ENCODE results near the gene GALK1.

Gene GALK1

DNA sequence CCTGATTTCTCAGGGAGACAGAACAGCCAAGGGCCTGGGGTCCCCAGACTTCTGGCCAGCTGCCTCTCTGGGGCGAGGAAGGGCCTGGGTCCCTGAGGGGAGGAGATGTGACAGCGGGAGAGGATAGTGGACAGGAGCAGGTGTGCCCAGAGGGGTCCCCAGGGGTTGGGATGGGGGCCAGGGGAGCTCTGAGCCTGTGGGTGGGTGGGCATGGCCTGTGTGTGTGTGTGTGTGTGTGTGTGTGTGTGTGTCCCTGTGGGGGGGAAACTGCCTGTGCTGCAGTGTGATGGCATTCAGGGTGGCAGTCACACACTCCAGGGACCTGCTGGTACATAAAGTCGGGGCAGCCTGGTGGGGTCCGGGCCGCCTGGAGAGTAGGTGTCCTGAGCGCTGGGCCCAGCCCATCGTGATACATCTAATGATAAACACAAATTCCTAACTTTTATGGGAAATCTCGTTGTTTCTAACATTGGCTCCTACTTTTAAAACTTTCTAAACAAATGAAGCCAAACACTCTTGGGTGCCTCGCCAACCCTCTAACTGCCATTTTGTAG, 42.4 kb downstream of the GALK1 start:
- DNase-seq: no peak

DNA sequence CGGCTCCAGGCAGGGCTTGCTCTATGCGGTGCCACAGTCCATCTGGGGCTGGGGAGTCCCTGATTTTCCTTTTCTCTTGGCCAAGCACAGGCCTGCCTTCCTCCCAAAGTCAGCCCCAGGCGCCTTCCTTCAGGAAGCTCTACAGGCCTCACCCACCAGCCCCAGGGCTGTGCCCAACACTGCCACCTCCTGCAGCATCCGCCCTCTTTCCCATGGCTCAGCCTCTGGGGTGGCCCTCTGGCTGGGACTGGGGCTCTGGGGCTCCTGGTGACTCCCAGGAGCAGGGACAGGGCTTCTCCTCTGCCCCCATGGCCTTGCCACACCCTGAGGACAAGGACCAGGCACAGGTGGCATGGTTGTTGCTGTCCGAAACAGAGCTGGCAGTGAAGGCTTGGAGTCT, 42.9 kb downstream of the GALK1 start:
- DNase-seq: no peak

DNA sequence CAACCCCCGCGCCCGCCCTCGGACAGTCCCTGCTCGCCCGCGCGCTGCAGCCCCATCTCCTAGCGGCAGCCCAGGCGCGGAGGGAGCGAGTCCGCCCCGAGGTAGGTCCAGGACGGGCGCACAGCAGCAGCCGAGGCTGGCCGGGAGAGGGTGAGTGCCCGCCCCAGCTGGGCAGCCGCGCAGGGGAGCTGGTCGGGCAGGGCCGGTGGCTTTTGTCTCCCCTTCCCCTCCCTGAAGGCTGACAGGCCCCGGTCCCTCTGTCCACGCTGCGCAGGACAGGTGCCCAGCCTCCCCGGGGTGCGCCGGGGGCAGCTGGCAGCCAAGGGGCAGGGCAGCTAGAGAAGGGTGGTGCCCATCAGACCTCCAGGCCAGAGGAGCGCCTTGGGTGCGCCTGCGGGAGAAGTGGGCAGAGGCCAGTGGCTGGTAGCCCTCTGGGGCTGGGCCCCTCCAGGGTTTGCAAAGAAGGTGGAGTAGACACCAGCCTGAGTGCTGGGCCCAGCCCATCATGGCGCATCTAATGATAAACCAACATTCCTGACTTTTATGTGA, 43.5 kb downstream of the GALK1 start:
- no peak for DNase-seq

DNA sequence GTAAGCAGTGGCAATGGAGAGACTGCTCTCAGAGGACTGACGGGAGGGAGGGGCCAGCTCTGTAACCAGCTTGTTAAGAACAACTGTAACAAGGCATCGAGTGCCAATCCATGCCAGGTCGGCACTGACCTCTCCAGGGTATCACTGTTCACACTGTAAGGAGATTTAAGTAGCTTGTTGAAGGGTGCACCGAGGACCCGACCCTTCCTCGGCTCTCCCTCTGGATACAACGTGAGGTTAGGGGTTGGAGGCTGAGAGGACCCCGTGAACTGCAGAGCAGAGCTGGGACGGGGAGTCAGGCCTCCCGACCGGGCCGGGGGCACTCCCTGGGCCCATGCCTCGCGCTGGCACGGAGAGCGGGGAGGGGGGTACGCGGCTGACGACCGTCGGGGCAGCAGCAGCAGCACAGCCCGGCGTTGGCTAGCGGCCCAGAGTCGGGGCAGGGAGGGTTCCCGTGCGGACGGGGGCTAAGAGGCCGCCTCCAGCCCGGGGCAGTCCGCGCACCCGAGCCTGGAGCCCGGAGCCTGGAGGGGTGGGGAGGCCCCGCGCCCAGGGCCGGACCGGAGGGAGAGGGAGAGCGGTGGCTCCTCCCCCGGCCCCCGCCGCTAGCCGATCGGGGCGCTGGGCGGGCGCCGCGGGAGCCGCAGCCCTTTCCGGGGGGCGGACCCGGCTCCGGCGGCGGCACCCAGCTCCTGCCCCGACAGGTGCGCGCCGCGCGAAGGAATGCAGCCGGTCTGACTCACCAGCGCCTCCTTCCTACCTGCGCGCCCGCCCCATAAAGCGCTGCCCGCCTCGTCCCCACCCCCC, 44.1 kb downstream of the GALK1 start, which contains the start of gene ITGB4:
Gene ITGB4, plus strand, starts transcription at position 804 of the 807 bp plus-strand sequence. CDS start 3,245 bp downstream, outside the sequence.
- no peak for DNase-seq

DNA sequence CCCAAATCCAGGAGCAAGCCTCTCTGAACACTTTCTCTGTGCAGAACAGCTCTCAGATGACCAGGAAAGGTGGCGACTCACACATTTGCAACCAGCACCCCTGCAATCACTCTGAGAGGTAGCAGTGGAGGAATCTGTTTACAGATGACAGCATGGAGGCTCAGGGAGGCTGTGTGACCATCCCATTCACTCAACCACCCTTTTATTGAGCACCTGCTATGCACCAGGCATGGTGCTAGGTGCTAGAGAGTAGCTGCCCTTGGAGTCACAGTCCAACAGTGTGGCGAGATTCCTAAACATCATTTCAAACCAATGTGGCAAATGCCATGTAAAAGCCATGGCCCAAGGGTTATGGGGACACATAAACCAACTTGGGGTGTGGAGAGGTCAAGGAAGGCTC, 45.3 kb downstream of the GALK1 start:
- no peak for DNase-seq

DNA sequence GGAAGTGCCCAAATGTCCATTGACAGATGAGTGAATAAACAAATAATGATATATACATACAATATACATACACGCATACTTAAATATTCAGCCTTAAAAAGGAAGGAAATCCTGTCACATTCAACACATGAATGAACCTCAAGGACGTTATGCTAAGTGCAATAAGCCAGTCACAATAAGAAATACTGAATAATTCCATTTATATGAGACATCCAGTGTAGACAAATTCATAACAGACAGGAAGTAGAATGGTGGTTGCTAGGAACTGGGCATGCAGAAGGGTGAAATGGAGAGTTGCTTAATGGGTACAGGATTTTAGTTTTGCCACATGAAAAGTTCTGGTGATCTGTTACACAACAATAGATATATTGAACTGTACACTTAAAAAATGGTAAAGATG, 52.5 kb downstream of the GALK1 start:
- no peak for DNase-seq
